HG02885 (cell line): ENCODE results near the gene NMRK2.

Experiments used
- ATAC-seq: cut with Tn5 transposase; IDR thresholded peaks from one replicate; pipeline ENCODE4 v1.9.1; 2021; ENCODE audit warnings: mild to moderate bottlenecking; ENCODE audit not compliant: unreplicated experiment, poor library complexity

NMRK2 gene

GRCh38 chr19:3980353-3981251, 47.7 kb downstream of the NMRK2 start:
- ATAC-seq = no peak

- ATAC-seq = no peak
Measured at GRCh38 chr19:3981373-3981735, 48.5 kb downstream of the NMRK2 start.

GRCh38 chr19:3981736-3982681, 49.1 kb downstream of the NMRK2 start:
- no peak for ATAC-seq

GRCh38 chr19:3982701-3983541, 50.1 kb downstream of the NMRK2 start:
- ATAC-seq = no peak

- no peak for ATAC-seq
Measured at GRCh38 chr19:3983542-3983914, 50.7 kb downstream of the NMRK2 start.

GRCh38 chr19:3983936-3984583, 51.2 kb downstream of the NMRK2 start:
- ATAC-seq = no peak

- ATAC-seq = no peak
Measured at GRCh38 chr19:3984584-3984907, 51.7 kb downstream of the NMRK2 start.

- ATAC-seq = peak; percentile 67
Measured at GRCh38 chr19:3984908-3985642, 52.2 kb downstream of the NMRK2 start, which contains the start of gene EEF2. Gene EEF2 (minus strand): TSS chr19:3985463. CDS start chr19:3985380, 83 bp downstream.

- ATAC-seq = no peak
Measured at GRCh38 chr19:3985643-3986259, 52.9 kb downstream of the NMRK2 start.

- no peak for ATAC-seq
Measured at GRCh38 chr19:3986260-3987041, 53.6 kb downstream of the NMRK2 start.

GRCh38 chr19:3987619-3988371, 54.9 kb downstream of the NMRK2 start:
- no peak for ATAC-seq

GRCh38 chr19:3990815-3991117, 57.9 kb downstream of the NMRK2 start:
- no peak for ATAC-seq
